ENCODE data around the gene APOA5.
"Not testable (repeated sequence)": the region's sequence is repeated elsewhere in the genome, so short reads cannot be mapped to it uniquely, and the experiment has no call there.

Gene APOA5

DNA sequence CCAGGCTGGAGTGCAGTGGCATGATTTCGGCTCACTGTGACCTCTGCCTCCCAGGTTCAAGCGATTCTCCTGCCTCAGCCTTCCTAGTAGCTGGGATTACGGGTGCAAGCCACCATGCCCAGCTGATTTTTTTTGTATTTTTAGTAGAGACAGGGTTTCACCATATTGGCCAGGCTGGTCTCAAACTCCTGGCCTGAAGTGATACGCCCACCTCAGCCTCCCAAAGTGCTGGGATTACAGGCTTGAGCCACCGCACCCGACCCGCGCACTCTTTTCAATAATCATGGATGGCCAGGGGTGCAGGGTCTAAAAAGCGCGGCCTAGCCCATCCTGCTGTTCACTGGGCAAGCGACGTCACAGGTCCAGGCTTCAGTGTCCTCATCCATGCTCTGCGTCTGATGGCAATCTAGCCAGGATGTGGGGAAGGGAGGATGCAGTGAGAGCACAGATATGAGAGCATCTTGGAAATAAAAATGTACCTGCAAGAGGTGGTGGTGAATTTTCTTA is 42.9 kb upstream of the APOA5 start:
- H3K4me3 ChIP-seq (ENCODE audit: insufficient read depth, low read depth, low read length, poor library complexity, severe bottlenecking); H3K27me3 ChIP-seq (replicated peaks; ENCODE audit: control insufficient read depth, insufficient read depth, low read length, poor library complexity, severe bottlenecking); H3K9me3 ChIP-seq (ENCODE audit: control insufficient read depth, low read length); H3K27ac ChIP-seq (ENCODE audit: insufficient read depth, low read length, poor library complexity, severe bottlenecking); H3K36me3 ChIP-seq (ENCODE audit: control insufficient read depth, insufficient read depth, low read length); H3K4me1 ChIP-seq (ENCODE audit: control insufficient read depth, insufficient read depth, low read length, poor library complexity, severe bottlenecking); DNase-seq: not testable (repeated sequence)

DNA sequence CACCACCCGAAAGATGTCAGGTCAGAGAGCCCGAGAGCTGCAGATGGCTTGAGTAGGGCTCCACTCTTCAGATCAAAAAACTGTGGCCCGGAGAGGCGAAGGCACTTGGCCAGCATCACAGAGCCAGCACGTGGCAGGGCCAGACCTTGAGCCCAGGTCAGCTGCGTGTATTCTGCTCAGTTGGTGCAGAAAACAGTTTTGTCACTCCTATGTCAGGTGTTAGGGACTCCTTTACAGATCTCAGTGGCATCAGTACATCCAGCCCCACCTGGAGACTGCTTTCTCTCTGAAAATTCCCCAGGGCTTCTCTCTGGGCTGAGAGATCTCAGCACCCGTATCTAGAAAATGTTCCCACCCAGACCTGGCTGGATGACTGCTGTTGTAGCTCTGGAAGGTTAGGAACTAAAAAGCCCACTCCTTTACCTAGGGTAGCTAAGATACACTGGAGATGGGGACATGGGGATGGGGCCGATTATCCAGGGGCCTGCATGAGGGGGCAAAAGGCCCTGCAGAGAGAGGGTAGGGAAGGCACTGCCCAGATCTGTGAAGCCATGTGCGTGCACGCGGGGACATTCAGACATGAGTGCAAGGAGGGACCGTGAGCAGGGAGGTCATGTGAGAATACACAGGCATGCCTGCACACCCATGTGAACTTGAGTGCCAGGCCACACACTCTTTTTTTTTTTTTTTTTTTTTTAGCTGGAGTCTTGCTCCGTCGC is 42.3 kb upstream of the APOA5 start:
- no peak for DNase-seq

DNA sequence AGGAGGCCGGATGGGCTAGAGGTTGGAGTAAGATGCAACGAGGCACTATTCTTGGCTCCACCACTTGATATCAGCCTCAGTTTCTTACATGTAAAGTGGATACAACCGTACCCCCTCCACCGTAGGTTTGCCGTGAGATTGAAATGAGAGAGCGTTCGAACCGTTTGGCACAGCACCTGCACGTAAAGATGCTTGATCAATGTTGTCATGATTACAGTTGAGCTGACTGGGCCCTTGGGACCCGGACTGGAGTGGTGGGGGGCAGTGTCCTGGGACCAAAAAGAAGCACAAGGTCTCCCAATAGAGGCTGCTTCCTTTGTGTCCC is 41.8 kb upstream of the APOA5 start:
- H3K27me3 ChIP-seq (replicated peaks; ENCODE audit: control insufficient read depth, insufficient read depth, low read length, poor library complexity, severe bottlenecking): no peaks in the 10 kb centered on the region
- peaks cover 9% of the 10 kb centered on the region for H3K4me1 ChIP-seq (ENCODE audit: control insufficient read depth, insufficient read depth, low read length, poor library complexity, severe bottlenecking)
- H3K27ac ChIP-seq (ENCODE audit: insufficient read depth, low read length, poor library complexity, severe bottlenecking): no peak overlapping the region
- H3K4me3 ChIP-seq (ENCODE audit: insufficient read depth, low read depth, low read length, poor library complexity, severe bottlenecking): no peak overlapping the region
- H3K9me3 ChIP-seq (ENCODE audit: control insufficient read depth, low read length): no peaks in the 10 kb centered on the region
- no peak for DNase-seq
- no peaks in the 10 kb centered on the region for H3K36me3 ChIP-seq (ENCODE audit: control insufficient read depth, insufficient read depth, low read length)

More for the DNA sequence above, 42.3 kb upstream of the APOA5 start:
- H3K27me3 ChIP-seq (replicated peaks; ENCODE audit: control insufficient read depth, insufficient read depth, low read length, poor library complexity, severe bottlenecking): no peaks in the 10 kb centered on the region
- H3K27ac ChIP-seq (ENCODE audit: insufficient read depth, low read length, poor library complexity, severe bottlenecking): no peak overlapping the region
- H3K9me3 ChIP-seq (ENCODE audit: control insufficient read depth, low read length): no peaks in the 10 kb centered on the region
- no peaks in the 10 kb centered on the region for H3K36me3 ChIP-seq (ENCODE audit: control insufficient read depth, insufficient read depth, low read length)
- H3K4me3 ChIP-seq (ENCODE audit: insufficient read depth, low read depth, low read length, poor library complexity, severe bottlenecking): no peak overlapping the region
- H3K4me1 ChIP-seq (ENCODE audit: control insufficient read depth, insufficient read depth, low read length, poor library complexity, severe bottlenecking): peaks cover 9% of the 10 kb centered on the region

DNA sequence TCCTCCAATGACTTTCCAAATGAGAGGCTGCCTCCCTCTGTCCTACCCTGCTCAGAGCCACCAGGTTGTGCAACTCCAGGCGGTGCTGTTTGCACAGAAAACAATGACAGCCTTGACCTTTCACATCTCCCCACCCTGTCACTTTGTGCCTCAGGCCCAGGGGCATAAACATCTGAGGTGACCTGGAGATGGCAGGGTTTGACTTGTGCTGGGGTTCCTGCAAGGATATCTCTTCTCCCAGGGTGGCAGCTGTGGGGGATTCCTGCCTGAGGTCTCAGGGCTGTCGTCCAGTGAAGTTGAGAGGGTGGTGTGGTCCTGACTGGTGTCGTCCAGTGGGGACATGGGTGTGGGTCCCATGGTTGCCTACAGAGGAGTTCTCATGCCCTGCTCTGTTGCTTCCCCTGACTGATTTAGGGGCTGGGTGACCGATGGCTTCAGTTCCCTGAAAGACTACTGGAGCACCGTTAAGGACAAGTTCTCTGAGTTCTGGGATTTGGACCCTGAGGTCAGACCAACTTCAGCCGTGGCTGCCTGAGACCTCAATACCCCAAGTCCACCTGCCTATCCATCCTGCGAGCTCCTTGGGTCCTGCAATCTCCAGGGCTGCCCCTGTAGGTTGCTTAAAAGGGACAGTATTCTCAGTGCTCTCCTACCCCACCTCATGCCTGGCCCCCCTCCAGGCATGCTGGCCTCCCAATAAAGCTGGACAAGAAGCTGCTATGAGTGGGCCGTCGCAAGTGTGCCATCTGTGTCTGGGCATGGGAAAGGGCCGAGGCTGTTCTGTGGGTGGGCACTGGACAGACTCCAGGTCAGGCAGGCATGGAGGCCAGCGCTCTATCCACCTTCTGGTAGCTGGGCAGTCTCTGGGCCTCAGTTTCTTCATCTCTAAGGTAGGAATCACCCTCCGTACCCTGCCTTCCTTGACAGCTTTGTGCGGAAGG is 40.9 kb upstream of the APOA5 start:
- H3K36me3 ChIP-seq (ENCODE audit: control insufficient read depth, insufficient read depth, low read length): no peaks in the 10 kb centered on the region
- H3K9me3 ChIP-seq (ENCODE audit: control insufficient read depth, low read length): no peaks in the 10 kb centered on the region
- peaks cover 9% of the 10 kb centered on the region for H3K4me1 ChIP-seq (ENCODE audit: control insufficient read depth, insufficient read depth, low read length, poor library complexity, severe bottlenecking)
- DNase-seq: no peak
- H3K27me3 ChIP-seq (replicated peaks; ENCODE audit: control insufficient read depth, insufficient read depth, low read length, poor library complexity, severe bottlenecking): no peaks in the 10 kb centered on the region
- H3K4me3 ChIP-seq (ENCODE audit: insufficient read depth, low read depth, low read length, poor library complexity, severe bottlenecking): no peak overlapping the region
- H3K27ac ChIP-seq (ENCODE audit: insufficient read depth, low read length, poor library complexity, severe bottlenecking): no peak overlapping the region

DNA sequence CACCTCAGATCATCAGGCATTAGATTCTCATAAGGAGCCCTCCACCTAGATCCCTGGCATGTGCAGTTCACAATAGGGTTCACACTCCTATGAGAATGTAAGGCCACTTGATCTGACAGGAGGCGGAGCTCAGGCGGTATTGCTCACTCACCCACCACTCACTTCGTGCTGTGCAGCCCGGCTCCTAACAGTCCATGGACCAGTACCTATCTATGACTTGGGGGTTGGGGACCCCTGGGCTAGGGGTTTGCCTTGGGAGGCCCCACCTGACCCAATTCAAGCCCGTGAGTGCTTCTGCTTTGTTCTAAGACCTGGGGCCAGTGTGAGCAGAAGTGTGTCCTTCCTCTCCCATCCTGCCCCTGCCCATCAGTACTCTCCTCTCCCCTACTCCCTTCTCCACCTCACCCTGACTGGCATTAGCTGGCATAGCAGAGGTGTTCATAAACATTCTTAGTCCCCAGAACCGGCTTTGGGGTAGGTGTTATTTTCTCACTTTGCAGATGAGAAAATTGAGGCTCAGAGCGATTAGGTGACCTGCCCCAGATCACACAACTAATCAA is 40.2 kb upstream of the APOA5 start:
- H3K27ac ChIP-seq (ENCODE audit: insufficient read depth, low read length, poor library complexity, severe bottlenecking): no peak overlapping the region
- peaks cover 9% of the 10 kb centered on the region for H3K4me1 ChIP-seq (ENCODE audit: control insufficient read depth, insufficient read depth, low read length, poor library complexity, severe bottlenecking)
- no peaks in the 10 kb centered on the region for H3K27me3 ChIP-seq (replicated peaks; ENCODE audit: control insufficient read depth, insufficient read depth, low read length, poor library complexity, severe bottlenecking)
- DNase-seq: no peak
- no peaks in the 10 kb centered on the region for H3K36me3 ChIP-seq (ENCODE audit: control insufficient read depth, insufficient read depth, low read length)
- H3K4me3 ChIP-seq (ENCODE audit: insufficient read depth, low read depth, low read length, poor library complexity, severe bottlenecking): no peak overlapping the region
- H3K9me3 ChIP-seq (ENCODE audit: control insufficient read depth, low read length): no peaks in the 10 kb centered on the region

DNA sequence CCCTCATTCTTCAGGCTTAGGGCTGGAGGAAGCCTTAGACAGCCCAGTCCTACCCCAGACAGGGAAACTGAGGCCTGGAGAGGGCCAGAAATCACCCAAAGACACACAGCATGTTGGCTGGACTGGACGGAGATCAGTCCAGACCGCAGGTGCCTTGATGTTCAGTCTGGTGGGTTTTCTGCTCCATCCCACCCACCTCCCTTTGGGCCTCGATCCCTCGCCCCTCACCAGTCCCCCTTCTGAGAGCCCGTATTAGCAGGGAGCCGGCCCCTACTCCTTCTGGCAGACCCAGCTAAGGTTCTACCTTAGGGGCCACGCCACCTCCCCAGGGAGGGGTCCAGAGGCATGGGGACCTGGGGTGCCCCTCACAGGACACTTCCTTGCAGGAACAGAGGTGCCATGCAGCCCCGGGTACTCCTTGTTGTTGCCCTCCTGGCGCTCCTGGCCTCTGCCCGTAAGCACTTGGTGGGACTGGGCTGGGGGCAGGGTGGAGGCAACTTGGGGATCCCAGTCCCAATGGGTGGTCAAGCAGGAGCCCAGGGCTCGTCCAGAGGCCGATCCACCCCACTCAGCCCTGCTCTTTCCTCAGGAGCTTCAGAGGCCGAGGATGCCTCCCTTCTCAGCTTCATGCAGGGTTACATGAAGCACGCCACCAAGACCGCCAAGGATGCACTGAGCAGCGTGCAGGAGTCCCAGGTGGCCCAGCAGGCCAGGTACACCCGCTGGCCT is 38.7 kb upstream of the APOA5 start:
- H3K4me3 ChIP-seq (ENCODE audit: insufficient read depth, low read depth, low read length, poor library complexity, severe bottlenecking): no peak overlapping the region
- H3K4me1 ChIP-seq (ENCODE audit: control insufficient read depth, insufficient read depth, low read length, poor library complexity, severe bottlenecking): peaks cover 2% of the 10 kb centered on the region
- DNase-seq: no peak
- no peak overlapping the region for H3K27ac ChIP-seq (ENCODE audit: insufficient read depth, low read length, poor library complexity, severe bottlenecking)
- H3K27me3 ChIP-seq (replicated peaks; ENCODE audit: control insufficient read depth, insufficient read depth, low read length, poor library complexity, severe bottlenecking): no peaks in the 10 kb centered on the region
- no peaks in the 10 kb centered on the region for H3K36me3 ChIP-seq (ENCODE audit: control insufficient read depth, insufficient read depth, low read length)
- H3K9me3 ChIP-seq (ENCODE audit: control insufficient read depth, low read length): no peaks in the 10 kb centered on the region

DNA sequence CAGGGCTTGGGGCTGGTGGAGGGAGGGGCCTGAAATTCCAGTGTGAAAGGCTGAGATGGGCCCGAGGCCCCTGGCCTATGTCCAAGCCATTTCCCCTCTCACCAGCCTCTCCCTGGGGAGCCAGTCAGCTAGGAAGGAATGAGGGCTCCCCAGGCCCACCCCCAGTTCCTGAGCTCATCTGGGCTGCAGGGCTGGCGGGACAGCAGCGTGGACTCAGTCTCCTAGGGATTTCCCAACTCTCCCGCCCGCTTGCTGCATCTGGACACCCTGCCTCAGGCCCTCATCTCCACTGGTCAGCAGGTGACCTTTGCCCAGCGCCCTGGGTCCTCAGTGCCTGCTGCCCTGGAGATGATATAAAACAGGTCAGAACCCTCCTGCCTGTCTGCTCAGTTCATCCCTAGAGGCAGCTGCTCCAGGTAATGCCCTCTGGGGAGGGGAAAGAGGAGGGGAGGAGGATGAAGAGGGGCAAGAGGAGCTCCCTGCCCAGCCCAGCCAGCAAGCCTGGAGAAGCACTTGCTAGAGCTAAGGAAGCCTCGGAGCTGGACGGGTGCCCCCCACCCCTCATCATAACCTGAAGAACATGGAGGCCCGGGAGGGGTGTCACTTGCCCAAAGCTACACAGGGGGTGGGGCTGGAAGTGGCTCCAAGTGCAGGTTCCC is 38.0 kb upstream of the APOA5 start, which contains the start of gene APOC3:
Gene APOC3, plus strand, starts transcription at position 383 of the 659 bp plus-strand sequence. CDS start 676 bp downstream, outside the sequence.
- H3K36me3 ChIP-seq (ENCODE audit: control insufficient read depth, insufficient read depth, low read length): no peaks in the 10 kb centered on the region
- H3K4me1 ChIP-seq (ENCODE audit: control insufficient read depth, insufficient read depth, low read length, poor library complexity, severe bottlenecking): no peaks in the 10 kb centered on the region
- DNase-seq: no peak
- no peaks in the 10 kb centered on the region for H3K27me3 ChIP-seq (replicated peaks; ENCODE audit: control insufficient read depth, insufficient read depth, low read length, poor library complexity, severe bottlenecking)
- no peak within 1 kb of the TSS for H3K4me3 ChIP-seq (ENCODE audit: insufficient read depth, low read depth, low read length, poor library complexity, severe bottlenecking)
- H3K9me3 ChIP-seq (ENCODE audit: control insufficient read depth, low read length): no peaks in the 10 kb centered on the region
- H3K27ac ChIP-seq (ENCODE audit: insufficient read depth, low read length, poor library complexity, severe bottlenecking): no peak within 1 kb of the TSS

DNA sequence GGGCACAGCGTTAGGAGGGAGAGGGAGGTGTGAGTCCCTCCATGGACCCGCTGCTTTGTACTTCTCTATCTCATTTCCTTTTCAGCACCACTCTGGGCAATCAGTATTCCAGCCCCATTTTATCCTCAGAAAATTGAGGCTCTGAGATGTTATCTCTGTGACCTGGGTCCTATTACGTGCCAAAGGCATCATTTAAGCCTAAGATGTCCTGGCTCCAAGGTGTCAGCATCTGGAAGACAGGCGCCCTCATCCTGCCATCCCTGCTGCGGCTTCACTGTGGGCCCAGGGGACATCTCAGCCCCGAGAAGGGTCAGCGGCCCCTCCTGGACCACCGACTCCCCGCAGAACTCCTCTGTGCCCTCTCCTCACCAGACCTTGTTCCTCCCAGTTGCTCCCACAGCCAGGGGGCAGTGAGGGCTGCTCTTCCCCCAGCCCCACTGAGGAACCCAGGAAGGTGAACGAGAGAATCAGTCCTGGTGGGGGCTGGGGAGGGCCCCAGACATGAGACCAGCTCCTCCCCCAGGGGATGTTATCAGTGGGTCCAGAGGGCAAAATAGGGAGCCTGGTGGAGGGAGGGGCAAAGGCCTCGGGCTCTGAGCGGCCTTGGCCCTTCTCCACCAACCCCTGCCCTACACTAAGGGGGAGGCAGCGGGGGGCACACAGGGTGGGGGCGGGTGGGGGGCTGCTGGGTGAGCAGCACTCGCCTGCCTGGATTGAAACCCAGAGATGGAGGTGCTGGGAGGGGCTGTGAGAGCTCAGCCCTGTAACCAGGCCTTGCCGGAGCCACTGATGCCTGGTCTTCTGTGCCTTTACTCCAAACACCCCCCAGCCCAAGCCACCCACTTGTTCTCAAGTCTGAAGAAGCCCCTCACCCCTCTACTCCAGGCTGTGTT is 37.2 kb upstream of the APOA5 start:
- no peaks in the 10 kb centered on the region for H3K27me3 ChIP-seq (replicated peaks; ENCODE audit: control insufficient read depth, insufficient read depth, low read length, poor library complexity, severe bottlenecking)
- DNase-seq: no peak
- H3K27ac ChIP-seq (ENCODE audit: insufficient read depth, low read length, poor library complexity, severe bottlenecking): no peak overlapping the region
- no peaks in the 10 kb centered on the region for H3K36me3 ChIP-seq (ENCODE audit: control insufficient read depth, insufficient read depth, low read length)
- no peak overlapping the region for H3K4me3 ChIP-seq (ENCODE audit: insufficient read depth, low read depth, low read length, poor library complexity, severe bottlenecking)
- H3K9me3 ChIP-seq (ENCODE audit: control insufficient read depth, low read length): no peaks in the 10 kb centered on the region
- H3K4me1 ChIP-seq (ENCODE audit: control insufficient read depth, insufficient read depth, low read length, poor library complexity, severe bottlenecking): no peaks in the 10 kb centered on the region
